T follicular helper cell (primary cell): Measurements from ENCODE around the gene DRG2.

Experiments
- DNase-seq: peaks from one replicate; pipeline ENCODE4 v3.0.0-alpha.2; 2020; ENCODE audit warnings: low read depth

DRG2 gene

GRCh38 chr17:18143044-18143936 is 55.5 kb downstream of the DRG2 start:
- no peak for DNase-seq

GRCh38 chr17:18144261-18144660 is 56.5 kb downstream of the DRG2 start:
- DNase-seq = no peak

GRCh38 chr17:18144855-18145254 is 57.1 kb downstream of the DRG2 start:
- DNase-seq = no peak

- no peak for DNase-seq
Observed at GRCh38 chr17:18145811-18146210, 58.1 kb downstream of the DRG2 start.

GRCh38 chr17:18146259-18146658 is 58.5 kb downstream of the DRG2 start:
- no peak for DNase-seq

- no peak for DNase-seq
Observed at GRCh38 chr17:18146980-18147379, 59.2 kb downstream of the DRG2 start.

GRCh38 chr17:18148586-18148985 is 60.8 kb downstream of the DRG2 start:
- no peak for DNase-seq

- DNase-seq = no peak
Observed at GRCh38 chr17:18151290-18151689, 63.5 kb downstream of the DRG2 start.

- no peak for DNase-seq
Observed at GRCh38 chr17:18155179-18155578, 67.4 kb downstream of the DRG2 start.

GRCh38 chr17:18156171-18156975 is 68.6 kb downstream of the DRG2 start:
- no peak for DNase-seq

- no peak for DNase-seq
Observed at GRCh38 chr17:18156976-18157280, 69.2 kb downstream of the DRG2 start.
